ENCODE measurements around the gene DHX9.

DNA sequence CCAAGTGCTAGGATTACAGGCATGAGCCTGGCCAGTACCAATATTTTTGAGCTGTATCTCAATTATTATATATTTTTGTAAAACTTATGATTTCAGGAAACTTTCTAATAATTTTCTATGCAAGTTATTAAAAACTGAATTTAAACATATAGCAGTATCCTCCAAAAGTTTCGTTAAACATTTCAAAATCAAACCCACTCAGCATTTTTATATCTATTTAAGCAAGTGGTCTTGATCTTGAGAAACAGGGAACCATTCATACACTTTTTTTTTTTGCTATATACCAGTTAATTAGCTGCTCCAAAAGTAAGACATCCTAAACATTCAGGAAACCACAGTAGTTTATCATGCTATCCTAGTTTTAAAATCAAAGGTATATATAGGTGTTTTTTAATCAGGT, 91.8 kb downstream of the DHX9 start:
- no peak for TF ChIP-seq SPI1 (IDR thresholded peaks at IDR 0.05; ENCODE audit: borderline replicate concordance, insufficient read depth, low read depth, low read length)
- TF ChIP-seq POLR2A (IDR thresholded peaks at IDR 0.05; ENCODE audit: low read depth, low read length), result no peak
- no peak for TF ChIP-seq POLR2AphosphoS5 (IDR thresholded peaks at IDR 0.05; ENCODE audit: low read length)
- no peak for TF ChIP-seq ZNF384 (IDR thresholded peaks at IDR 0.05; ENCODE audit: borderline replicate concordance, low read depth, low read length)
